MV-4-11 (cell line): ENCODE measurements around the gene MYL2.
A peak's percentile ranks its signal among the peaks of the same experiment; 100 is the strongest.

Experiments used
- DNase-seq: peaks from one replicate; lab custom pipeline; 2025; lab: John Stamatoyannopoulos, UW

MYL2 gene

DNA sequence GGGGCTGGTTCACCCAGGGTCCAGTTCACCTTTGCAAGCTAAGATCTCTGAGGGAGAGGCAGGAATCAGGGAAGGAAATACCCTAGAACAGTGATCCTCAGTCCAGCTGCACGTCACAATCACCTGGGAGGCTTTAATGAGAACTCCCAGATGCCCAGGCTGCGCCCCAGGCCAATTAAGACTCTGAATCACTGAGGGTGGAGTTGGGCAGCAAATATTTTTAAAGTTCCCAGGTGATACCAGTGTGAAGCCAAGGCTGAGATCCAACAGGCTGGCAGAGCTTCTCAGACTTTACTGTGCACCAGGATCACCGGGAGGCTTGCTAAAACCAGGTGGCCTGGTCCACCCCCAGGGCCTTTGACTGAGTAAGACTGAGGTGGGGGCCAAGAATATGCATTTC is 23.8 kb downstream of the MYL2 start:
- no peak for DNase-seq

GRCh38 chr12:110893956-110894355 is 26.4 kb downstream of the MYL2 start:
- DNase-seq = no peak

DNA sequence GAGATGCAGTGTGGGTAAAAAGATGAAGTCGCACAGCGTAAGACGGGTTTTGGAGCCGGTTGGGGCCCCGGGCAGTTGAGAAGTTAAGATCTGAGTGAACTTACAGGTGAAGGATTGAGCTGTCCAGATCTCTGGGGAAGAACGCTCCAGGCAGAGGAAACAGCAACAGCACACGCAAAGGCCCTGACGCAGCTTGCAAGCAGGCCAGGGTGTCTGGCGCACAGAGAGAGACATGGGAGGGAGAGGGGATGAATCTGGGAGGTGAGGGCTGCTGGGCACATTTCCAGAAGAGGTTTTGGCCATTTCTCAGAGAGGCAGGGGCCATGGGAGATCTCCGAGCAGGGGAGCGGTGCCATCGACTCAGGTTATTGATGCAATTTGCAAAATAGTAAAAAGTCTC is 31.0 kb downstream of the MYL2 start:
- no peak for DNase-seq

DNA sequence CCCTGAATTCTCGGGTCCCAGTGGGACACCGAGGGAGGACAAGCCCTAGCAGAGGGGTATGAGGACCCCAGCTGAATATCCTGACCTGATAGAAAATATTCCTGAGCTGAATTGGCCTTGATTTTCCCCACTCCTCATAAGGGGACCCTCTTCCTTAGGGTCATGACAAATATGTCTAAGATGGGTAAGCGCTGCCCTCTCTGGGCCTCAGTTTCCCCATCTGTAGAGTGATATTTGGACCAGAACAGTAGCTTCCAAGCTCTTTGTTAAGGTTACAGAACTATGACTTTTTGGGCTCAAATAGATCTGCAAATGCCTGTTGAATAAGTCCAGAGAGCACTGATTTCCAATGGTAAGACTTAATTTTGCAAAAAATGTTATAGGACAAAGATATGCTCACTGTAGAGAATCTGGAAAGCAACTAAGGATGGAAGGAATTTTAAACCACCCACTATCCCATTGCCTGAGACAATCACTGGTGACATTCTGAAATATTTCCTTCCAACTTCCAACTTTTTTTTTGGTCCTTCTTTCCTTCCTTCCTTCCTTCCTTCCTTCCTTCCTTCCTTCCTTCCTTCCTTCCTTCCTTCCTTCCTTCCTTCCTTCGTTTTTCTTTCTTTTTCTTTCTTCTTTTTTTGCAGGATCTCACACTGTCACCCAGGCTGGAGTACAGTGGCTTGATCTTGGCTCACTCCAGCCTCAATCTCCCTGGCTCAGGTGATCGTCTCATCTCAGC is 32.0 kb downstream of the MYL2 start:
- DNase-seq = no peak

GRCh38 chr12:110885152-110885840 is 35.1 kb downstream of the MYL2 start:
- no peak for DNase-seq

DNA sequence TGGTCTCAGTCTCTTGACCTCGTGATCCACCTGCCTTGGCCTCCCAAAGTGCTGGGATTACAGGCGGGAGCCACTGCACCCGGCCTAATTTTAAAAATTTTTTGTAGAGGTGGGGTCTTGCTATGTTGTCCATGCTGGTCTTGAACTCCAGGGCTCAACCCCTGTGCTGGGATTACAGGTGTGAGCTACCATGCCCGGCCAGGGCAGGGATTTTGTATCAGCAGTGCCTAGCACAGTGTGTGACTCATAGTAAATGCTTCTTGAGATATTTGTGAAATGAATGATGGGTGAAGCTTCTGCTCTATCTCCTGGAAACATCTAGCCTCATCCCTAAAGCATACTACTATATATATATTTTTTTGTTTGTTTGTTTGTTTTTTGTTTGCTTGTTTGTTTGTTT is 37.1 kb downstream of the MYL2 start:
- no peak for DNase-seq

DNA sequence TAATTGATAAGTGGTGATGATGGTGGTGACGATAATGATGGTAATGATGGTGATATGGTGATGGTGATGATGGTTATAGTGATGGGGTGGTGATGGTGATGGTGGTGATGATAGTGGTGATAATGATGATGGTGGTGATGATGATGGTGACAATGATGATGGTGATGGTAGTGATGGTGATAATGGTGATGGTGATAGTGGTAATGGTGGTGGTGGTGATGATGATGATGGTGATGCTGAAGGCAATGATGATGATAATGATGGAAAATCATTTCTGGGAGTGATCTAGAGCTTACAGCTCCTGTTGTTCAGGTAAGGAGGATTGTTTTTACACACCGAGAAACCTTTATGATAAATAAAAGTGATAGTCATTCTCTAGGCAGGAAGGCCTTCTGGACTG is 39.7 kb downstream of the MYL2 start:
- DNase-seq = no peak

DNA sequence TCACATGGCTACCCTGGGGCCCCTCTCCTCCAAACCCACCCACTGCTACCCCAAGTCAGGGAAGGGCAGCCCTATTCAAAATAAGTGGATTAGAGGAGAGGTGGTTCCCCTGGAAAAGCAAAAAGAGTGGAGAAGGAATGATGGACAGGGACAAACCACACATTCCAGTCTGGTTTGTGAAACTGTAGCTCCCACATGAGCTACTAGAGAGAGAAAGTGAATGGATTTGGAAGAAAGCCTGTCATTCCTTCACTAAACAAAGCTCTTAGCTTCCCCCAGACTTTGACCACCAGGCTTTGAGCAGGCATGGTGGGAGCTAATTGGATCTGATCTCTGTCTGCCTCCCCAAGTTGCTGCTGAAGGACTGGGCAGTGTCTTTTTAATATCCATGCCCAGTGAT is 45.6 kb downstream of the MYL2 start:
- no peak for DNase-seq

DNA sequence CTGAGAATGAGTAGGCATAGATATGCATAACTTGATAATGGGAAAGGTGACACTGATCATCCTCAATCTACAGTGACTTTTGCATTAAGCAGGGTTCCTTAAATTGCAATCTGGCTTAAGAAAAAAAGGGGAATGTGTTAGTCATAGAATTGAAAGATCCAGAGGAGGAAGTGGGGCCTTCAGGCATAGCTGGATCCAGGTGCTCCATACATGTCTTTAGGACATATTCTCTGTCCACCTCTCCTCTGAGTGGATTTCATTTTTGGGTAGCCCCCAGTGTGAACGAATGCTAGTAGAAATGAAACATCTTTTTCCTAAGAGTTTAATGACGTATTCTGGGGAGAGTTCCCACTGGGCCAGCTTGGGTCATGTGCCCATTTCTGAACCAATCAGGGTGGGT is 46.0 kb downstream of the MYL2 start:
- no peak for DNase-seq

- DNase-seq = no peak
Observed at GRCh38 chr12:110872100-110872499, 48.3 kb downstream of the MYL2 start.

DNA sequence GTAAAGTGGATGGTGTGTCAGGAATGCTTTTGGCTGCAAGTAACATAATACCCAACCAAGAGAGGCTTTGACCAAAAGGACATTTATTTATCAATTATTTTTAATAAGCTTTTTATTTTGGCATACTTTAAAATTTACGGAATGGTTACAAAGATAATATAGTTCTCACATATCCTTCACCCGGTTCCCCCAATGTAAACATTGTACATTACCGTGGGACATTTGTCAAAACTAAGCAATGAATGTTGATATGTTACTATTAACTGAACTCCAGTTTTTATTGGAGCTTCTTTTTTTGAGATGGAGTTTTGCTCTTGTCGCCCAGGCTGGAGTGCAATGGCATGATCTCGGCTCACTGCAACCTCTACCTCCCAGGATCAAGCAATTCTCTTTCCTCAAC is 50.6 kb downstream of the MYL2 start:
- DNase-seq = no peak

DNA sequence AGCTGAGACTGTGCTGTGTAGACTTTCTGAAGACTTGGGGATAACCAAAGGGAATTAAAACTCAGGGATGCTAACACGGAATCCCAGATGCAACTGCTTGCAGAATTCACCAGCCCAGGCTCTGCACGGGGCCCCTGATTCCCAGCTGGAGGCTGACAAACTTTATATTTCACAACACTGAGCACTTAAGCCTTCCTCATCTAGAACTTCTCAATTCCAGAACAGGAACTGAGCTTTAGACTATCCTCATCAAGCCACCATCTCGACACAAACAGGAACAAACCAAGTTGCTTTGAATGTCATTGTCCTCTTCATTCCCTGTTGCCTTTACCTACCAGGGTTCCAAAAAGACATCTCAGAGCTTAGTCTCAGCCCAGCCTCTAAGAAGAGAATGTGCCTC is 51.4 kb downstream of the MYL2 start:
- peak; percentile 95 for DNase-seq

- DNase-seq = no peak
Observed at GRCh38 chr12:110865521-110865920, 54.9 kb downstream of the MYL2 start.

- DNase-seq = no peak
Observed at GRCh38 chr12:110863161-110863560, 57.2 kb downstream of the MYL2 start.

DNA sequence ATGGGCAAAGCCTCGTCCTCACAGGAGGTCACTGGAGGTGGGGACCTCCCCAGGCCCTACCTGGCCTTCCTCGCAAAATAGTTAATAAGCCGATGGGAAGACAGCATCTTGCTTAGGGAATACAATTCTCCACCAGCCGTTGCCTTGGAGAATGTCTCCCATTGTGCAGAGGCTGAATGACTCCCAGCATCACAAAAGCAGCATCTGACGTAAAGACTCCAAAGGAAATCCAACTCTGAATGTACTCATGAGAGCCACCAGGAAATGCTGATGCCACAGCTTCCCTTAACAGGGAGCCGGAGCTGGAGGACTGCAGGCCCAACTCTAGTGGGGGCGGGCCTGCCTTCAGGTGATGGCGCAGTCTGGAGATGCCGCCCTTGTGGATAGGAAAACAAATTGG is 58.0 kb downstream of the MYL2 start:
- no peak for DNase-seq

DNA sequence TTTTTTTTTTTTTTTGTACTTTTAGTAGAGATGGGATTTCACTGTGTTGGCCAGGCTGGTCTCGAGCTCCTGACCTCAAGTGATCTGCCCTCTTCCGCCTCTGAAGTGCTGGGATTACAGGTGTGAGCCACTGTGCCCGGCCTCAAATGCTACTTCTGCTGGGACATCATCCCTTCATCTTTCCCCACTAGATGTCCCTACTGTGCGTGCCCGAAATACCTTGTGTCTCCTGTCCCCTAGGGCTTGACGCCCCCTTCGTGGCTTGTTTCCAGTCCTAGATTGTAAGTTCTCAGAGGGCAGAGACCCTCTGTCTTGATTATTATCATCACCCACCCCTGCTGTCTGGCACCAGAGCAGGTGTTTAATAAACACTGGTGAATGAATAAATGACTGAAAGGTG is 58.6 kb downstream of the MYL2 start:
- no peak for DNase-seq
